H9 (cell line): ENCODE results near the gene FILIP1. TPM values are rescaled to one million over a fixed set of nuclear protein-coding genes. Genes with fewer than 3 reads are reported as not detected.
"Not testable (repeated sequence)": the region's sequence is repeated elsewhere in the genome, so short reads cannot be mapped to it uniquely, and the experiment has no call there.

Source experiments
- DNase-seq: peaks from one replicate; pipeline ENCODE4 v3.0.0-alpha.2; 2017
- H2AFZ ChIP-seq: one replicate; pipeline ENCODE4 v1.6.1; 2013; ENCODE audit warnings: mild to moderate bottlenecking, low read length, control low read depth, moderate library complexity
- H2AK5ac ChIP-seq: 2 replicates; pipeline ENCODE4 v1.6.1; 2013; ENCODE audit warnings: low read length, control low read depth, mixed read lengths; ENCODE audit not compliant: insufficient read length
- H2BK120ac ChIP-seq: one replicate; pipeline ENCODE4 v1.6.1; 2013; ENCODE audit warnings: low read depth, mild to moderate bottlenecking, low read length, control low read depth, inconsistent platforms; ENCODE audit not compliant: poor library complexity, severe bottlenecking
- H2BK12ac ChIP-seq: 2 replicates; pipeline ENCODE4 v1.6.1; 2013; ENCODE audit warnings: low read length, control low read depth, mixed read lengths, low read depth; ENCODE audit not compliant: insufficient read length
- H2BK15ac ChIP-seq: 2 replicates; pipeline ENCODE4 v1.6.1; 2013; ENCODE audit warnings: low read depth, low read length, control low read depth
- H2BK20ac ChIP-seq: one replicate; pipeline ENCODE4 v1.6.1; 2013; ENCODE audit warnings: low read depth, mild to moderate bottlenecking, low read length, control low read depth, inconsistent platforms; ENCODE audit not compliant: poor library complexity, severe bottlenecking
- H2BK5ac ChIP-seq: 2 replicates; pipeline ENCODE4 v1.6.1; 2013; ENCODE audit warnings: low read length, control low read depth, mixed read lengths; ENCODE audit not compliant: insufficient read length
- H3K14ac ChIP-seq: 2 replicates; pipeline ENCODE4 v1.6.1; 2013; ENCODE audit warnings: low read length, control low read depth; ENCODE audit not compliant: insufficient read depth
- H3K18ac ChIP-seq: 2 replicates; pipeline ENCODE4 v1.6.1; 2013; ENCODE audit warnings: low read depth, mild to moderate bottlenecking, mixed read lengths, low read length, control low read depth; ENCODE audit not compliant: insufficient read length
- H3K23ac ChIP-seq: 2 replicates; pipeline ENCODE4 v1.6.1; 2013; ENCODE audit warnings: low read length, control low read depth, mixed read lengths, low read depth; ENCODE audit not compliant: insufficient read length
- H3K23me2 ChIP-seq: 2 replicates; pipeline ENCODE4 v1.6.1; 2013; ENCODE audit warnings: low read depth, mild to moderate bottlenecking, mixed read lengths, low read length, control low read depth; ENCODE audit not compliant: insufficient read length, poor library complexity, severe bottlenecking
- H3K27ac ChIP-seq: 2 replicates; pipeline ENCODE4 v1.5.1; 2013; ENCODE audit warnings: low read length, control low read depth, mixed read lengths, low read depth; ENCODE audit not compliant: insufficient read length
- H3K27me3 ChIP-seq: 2 replicates; pipeline ENCODE4 v1.6.1; 2013; ENCODE audit warnings: low read length, control low read depth, inconsistent platforms; ENCODE audit not compliant: insufficient read depth
- H3K4ac ChIP-seq: 2 replicates; pipeline ENCODE4 v1.6.1; 2013; ENCODE audit warnings: low read depth, mild to moderate bottlenecking, control low read depth, inconsistent platforms, low read length, moderate library complexity
- H3K4me1 ChIP-seq: 2 replicates; pipeline ENCODE4 v1.6.1; 2013; ENCODE audit warnings: low read length, control low read depth, inconsistent platforms; ENCODE audit not compliant: insufficient read depth
- H3K4me2 ChIP-seq: 2 replicates; pipeline ENCODE4 v1.6.1; 2013; ENCODE audit warnings: low read length, control low read depth, mixed read lengths; ENCODE audit not compliant: insufficient read length, insufficient read depth
- H3K56ac ChIP-seq: 2 replicates; pipeline ENCODE4 v1.6.1; 2013; ENCODE audit warnings: low read depth, mild to moderate bottlenecking, mixed read lengths, low read length, control low read depth; ENCODE audit not compliant: insufficient read length
- H3K79me1 ChIP-seq: 2 replicates; pipeline ENCODE4 v1.6.1; 2013; ENCODE audit warnings: low read depth, mild to moderate bottlenecking, moderate library complexity, low read length, control low read depth, inconsistent platforms; ENCODE audit not compliant: insufficient read depth, poor library complexity, severe bottlenecking
- H3K79me2 ChIP-seq: 2 replicates; pipeline ENCODE4 v1.6.1; 2013; ENCODE audit warnings: low read length, control low read depth, inconsistent platforms; ENCODE audit not compliant: insufficient read depth
- H3K9ac ChIP-seq: 2 replicates; pipeline ENCODE4 v1.6.1; 2013; ENCODE audit warnings: low read length, control low read depth, mixed read lengths; ENCODE audit not compliant: insufficient read length; ENCODE audit errors: extremely low read depth
- H3K9me3 ChIP-seq: one replicate; pipeline ENCODE4 v1.6.1; 2013; ENCODE audit warnings: low read depth, low read length, inconsistent platforms; ENCODE audit not compliant: control insufficient read depth
- H3T11ph ChIP-seq: one replicate; pipeline ENCODE4 v1.6.1; 2013; ENCODE audit warnings: mild to moderate bottlenecking, low read length, control low read depth, inconsistent platforms
- H4K20me1 ChIP-seq: one replicate; pipeline ENCODE4 v1.6.1; 2013; ENCODE audit not compliant: control insufficient read depth, insufficient read length, insufficient read depth
- H4K5ac ChIP-seq: 2 replicates; pipeline ENCODE4 v1.6.1; 2013; ENCODE audit warnings: low read depth, mild to moderate bottlenecking, mixed read lengths, low read length, control low read depth; ENCODE audit not compliant: insufficient read length
- H4K8ac ChIP-seq: replicated peaks from 2 replicates; pipeline ENCODE4 v1.6.1; 2013; ENCODE audit warnings: low read length, control low read depth, mixed read lengths, low read depth; ENCODE audit not compliant: insufficient read length
- H4K91ac ChIP-seq: 2 replicates; pipeline ENCODE4 v1.6.1; 2013; ENCODE audit warnings: low read depth, mild to moderate bottlenecking, moderate library complexity, mixed read lengths, low read length, control low read depth; ENCODE audit not compliant: insufficient read length
- H3K27ac Mint-ChIP-seq, 3 experiments: 2 replicates in 2 of 3; 3 replicates in 1 of 3; pipeline ENCODE4 v1.8.0; 2020 to 2021; ENCODE audit warnings: mixed read lengths in 3 of 3, mild to moderate bottlenecking in 1 of 3, moderate library complexity in 1 of 3
- H3K27me3 Mint-ChIP-seq: 2 replicates; pipeline ENCODE4 v1.8.0; 2021; ENCODE audit warnings: low read depth, mild to moderate bottlenecking, moderate library complexity, mixed read lengths
- H3K36me3 Mint-ChIP-seq, 3 experiments: 2 replicates in 2 of 3; 3 replicates in 1 of 3; pipeline ENCODE4 v1.8.0; 2020 to 2021; ENCODE audit warnings: low read depth in 3 of 3, mixed read lengths in 3 of 3; ENCODE audit not compliant: insufficient read depth in 1 of 3
- H3K4me1 Mint-ChIP-seq, 2 experiments: 2 replicates each; pipeline ENCODE4 v1.8.0; 2020; ENCODE audit warnings: mixed read lengths in 2 of 2
- H3K4me3 Mint-ChIP-seq, 2 experiments: 2 replicates in 1 of 2; 3 replicates in 1 of 2; pipeline ENCODE4 v1.8.0; 2020 to 2021; ENCODE audit warnings: mild to moderate bottlenecking in 2 of 2, mixed read lengths in 2 of 2, moderate library complexity in 1 of 2
- H3K9me3 Mint-ChIP-seq, 2 experiments: 2 replicates in 1 of 2; 3 replicates in 1 of 2; pipeline ENCODE4 v1.8.0; 2020; ENCODE audit warnings: mild to moderate bottlenecking in 2 of 2, mixed read lengths in 2 of 2, moderate library complexity in 1 of 2
- WGBS: extraction: QIAGEN DNeasy Blood & Tissue Kit; methylation state at CpG from one replicate; pipeline ENCODE4 v1.1.7; 2013; ENCODE audit warnings: missing lambda C conversion rate, low lambda C conversion rate, mixed read lengths; ENCODE audit not compliant: insufficient read length; ENCODE audit errors: extremely low coverage; 5-methylcytosine and 5-hydroxymethylcytosine counted together
- total RNA-seq: library from RNA; stranded (reverse); gene quantifications from 2 replicates; pipeline ENCODE4 v1.2.1, GENCODE V29; 2021

Gene FILIP1
- total RNA-seq, 1 experiment from 2014 or later, result 10.5 TPM

DNA sequence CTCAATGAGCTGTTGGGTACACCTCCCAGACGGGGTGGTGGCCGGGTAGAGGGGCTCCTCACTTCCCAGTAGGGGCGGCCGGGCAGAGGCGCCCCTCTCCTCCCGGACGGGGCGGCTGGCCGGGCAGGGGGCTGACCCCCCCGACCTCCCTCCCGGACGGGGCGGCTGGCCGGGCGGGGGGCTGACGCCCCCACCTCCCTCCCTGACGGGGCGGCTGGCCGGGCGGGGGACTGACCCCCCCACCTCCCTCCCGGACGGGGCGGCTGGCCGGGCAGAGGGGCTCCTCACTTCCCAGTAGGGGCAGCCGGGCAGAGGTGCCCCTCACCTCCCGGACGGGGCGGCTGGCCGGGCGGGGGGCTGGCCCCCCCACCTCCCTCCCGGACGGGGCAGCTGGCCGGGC, 52.1 kb downstream of the FILIP1 start:
- not testable (repeated sequence) for H4K5ac ChIP-seq, H3K79me1 ChIP-seq, H2AK5ac ChIP-seq, H3K23ac ChIP-seq, H2AFZ ChIP-seq, H3K14ac ChIP-seq, H2BK120ac ChIP-seq, H2BK15ac ChIP-seq, H3K23me2 ChIP-seq, H3K4me3 Mint-ChIP-seq, H3K9me3 ChIP-seq, H3K4ac ChIP-seq, H3K27me3 ChIP-seq, H3K27me3 Mint-ChIP-seq, H3K18ac ChIP-seq, H3K9me3 Mint-ChIP-seq, H3K27ac Mint-ChIP-seq, H3K79me2 ChIP-seq, H3K9ac ChIP-seq, H2BK5ac ChIP-seq, H3K4me1 ChIP-seq, H2BK20ac ChIP-seq, H3T11ph ChIP-seq, H4K8ac ChIP-seq, H2BK12ac ChIP-seq, H3K56ac ChIP-seq, H3K27ac ChIP-seq, H4K20me1 ChIP-seq, DNase-seq, H4K91ac ChIP-seq, H3K4me2 ChIP-seq, H3K36me3 Mint-ChIP-seq, H3K4me1 Mint-ChIP-seq
- WGBS, result no CpG with 5 or more reads among the region's 33 CpGs
